ENCODE measurements around the gene STAM. TPM values are rescaled to one million over a fixed set of nuclear protein-coding genes. Genes with fewer than 3 reads are reported as not detected.
A peak's percentile ranks its signal among the peaks of the same experiment; 100 is the strongest.

STAM gene
- total and polyA plus RNA-seq, 10 of the 15 experiments (the other 5 are each of a cell fraction or from before 2014, with no cell fraction given): 8.8 to 15.9 (median 14.4) TPM

GRCh38 chr10:17682236-17682946 is 38.4 kb downstream of the STAM start:
- H3K9me3 ChIP-seq (replicated peaks; ENCODE audit: control insufficient read depth, insufficient read depth, low read length): peaks cover 3% of the 10 kb centered on the region
- H4K20me1 ChIP-seq (ENCODE audit: control insufficient read depth, insufficient read depth): no peaks in the 10 kb centered on the region
- TF ChIP-seq MLLT1 (IDR thresholded peaks at IDR 0.05) (peak; percentile 54; the same call in 1 of the 2 replicates), ZNF274 (IDR thresholded peaks at IDR 0.05; ENCODE audit: insufficient read depth, insufficient read length) (no peak), KAT2A (conservative IDR thresholded peaks at IDR 0.05; ENCODE audit: control insufficient read depth, low read depth, low read length) (no peak), NR2F1 (conservative IDR thresholded peaks at IDR 0.05) (no peak), NFXL1 (IDR thresholded peaks at IDR 0.05; ENCODE audit: borderline replicate concordance) (no peak), EED (IDR thresholded peaks at IDR 0.05; ENCODE audit: low read depth) (no peak), CBFB (IDR thresholded peaks at IDR 0.05; ENCODE audit: low read depth) (no peak), EP300 (IDR thresholded peaks at IDR 0.05; ENCODE audit: borderline replicate concordance in 1 of 2, control insufficient read depth in 1 of 2, low read depth in 2 of 2, low read length in 2 of 2) (no peak)
- TF ChIP-seq, protein P1, sequence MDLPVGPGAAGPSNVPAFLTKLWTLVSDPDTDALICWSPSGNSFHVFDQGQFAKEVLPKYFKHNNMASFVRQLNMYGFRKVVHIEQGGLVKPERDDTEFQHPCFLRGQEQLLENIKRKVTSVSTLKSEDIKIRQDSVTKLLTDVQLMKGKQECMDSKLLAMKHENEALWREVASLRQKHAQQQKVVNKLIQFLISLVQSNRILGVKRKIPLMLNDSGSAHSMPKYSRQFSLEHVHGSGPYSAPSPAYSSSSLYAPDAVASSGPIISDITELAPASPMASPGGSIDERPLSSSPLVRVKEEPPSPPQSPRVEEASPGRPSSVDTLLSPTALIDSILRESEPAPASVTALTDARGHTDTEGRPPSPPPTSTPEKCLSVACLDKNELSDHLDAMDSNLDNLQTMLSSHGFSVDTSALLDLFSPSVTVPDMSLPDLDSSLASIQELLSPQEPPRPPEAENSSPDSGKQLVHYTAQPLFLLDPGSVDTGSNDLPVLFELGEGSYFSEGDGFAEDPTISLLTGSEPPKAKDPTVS (IDR thresholded peaks at IDR 0.05; ENCODE audit: low read depth, low read length): no peak
- H3K36me3 ChIP-seq (ENCODE audit: control insufficient read depth in 2 of 2, insufficient read depth in 2 of 2, low read length in 1 of 2): peaks cover 0 to 2% of the 10 kb centered on the region in 2 experiments; a peak in 1 of 4 replicates
- ChIA-PET SMC1A (ENCODE audit: uncharacterized antibody, unreplicated experiment) (interaction anchor here (1.2 to 2.5 kb wide), 4 partner anchors 8 to 34 kb away, joined by 4 to 12 read pairs (median 8); no protein-coding TSS in a partner anchor), CTCF (no interaction called here), RAD21 (ENCODE audit: unreplicated experiment) (no interaction called here), POLR2A (interaction anchor here (1.0 to 1.4 kb wide), 2 partner anchors 34 to 37 kb away, joined by 3 to 4 read pairs; no protein-coding TSS in a partner anchor)
- 100% methylated on average over 2 of the region's 2 CpGs for WGBS (ENCODE audit: insufficient coverage, insufficient replicate concordance, low lambda C conversion rate, missing lambda C conversion rate)
- peaks cover 12% of the 10 kb centered on the region for H3K4me1 ChIP-seq (ENCODE audit: control insufficient read depth, insufficient read depth, low read length)
- no peak overlapping the region for H3K4me2 ChIP-seq (ENCODE audit: control insufficient read depth, insufficient read depth)
- peaks cover 57% of the 10 kb centered on the region for H3K79me2 ChIP-seq (ENCODE audit: control insufficient read depth, insufficient read depth, low read length)
- intact Hi-C loops (cut with micrococcal nuclease; ENCODE audit: unreplicated experiment): loop anchor here (10.0 kb wide), 1 partner anchor 972 kb away; the partner anchor contains the start of genes ARL5B and NSUN6
- no peak overlapping the region for H3K9ac ChIP-seq (ENCODE audit: control insufficient read depth, insufficient read depth, low read length)
- no peak overlapping the region for H2AFZ ChIP-seq (ENCODE audit: control insufficient read depth, low read depth, low read length)
- no peak overlapping the region for H3K4me3 ChIP-seq
- in situ Hi-C loops (cut with MboI): no loop called here
- no peaks in the 10 kb centered on the region for H3K27me3 ChIP-seq (replicated peaks in 1 of 2; ENCODE audit: control insufficient read depth in 2 of 2, insufficient read depth in 2 of 2, low read length in 1 of 2)
- ATAC-seq (0 out of 3 replicates have a peak, but pooled peaks have one; percentile 14), DNase-seq (ENCODE audit: low read depth, low spot score) (no peak), FAIRE-seq (no peak)
- no TSS peak for BruUV-seq (replicated peaks)
- no peak overlapping the region; the same call in 1 of the 2 replicates for H3K27ac ChIP-seq (ENCODE audit: control insufficient read depth, insufficient read depth)
